HG03064 (cell line): ENCODE results near the gene ANKRD18B.
"Not testable (repeated sequence)": the region's sequence is repeated elsewhere in the genome, so short reads cannot be mapped to it uniquely, and the experiment has no call there.

ENCODE experiments used
- ATAC-seq: cut with Tn5 transposase; IDR thresholded peaks from one replicate; pipeline ENCODE4 v1.9.1; 2021; ENCODE audit warnings: low read depth; ENCODE audit not compliant: unreplicated experiment

The ANKRD18B gene

DNA sequence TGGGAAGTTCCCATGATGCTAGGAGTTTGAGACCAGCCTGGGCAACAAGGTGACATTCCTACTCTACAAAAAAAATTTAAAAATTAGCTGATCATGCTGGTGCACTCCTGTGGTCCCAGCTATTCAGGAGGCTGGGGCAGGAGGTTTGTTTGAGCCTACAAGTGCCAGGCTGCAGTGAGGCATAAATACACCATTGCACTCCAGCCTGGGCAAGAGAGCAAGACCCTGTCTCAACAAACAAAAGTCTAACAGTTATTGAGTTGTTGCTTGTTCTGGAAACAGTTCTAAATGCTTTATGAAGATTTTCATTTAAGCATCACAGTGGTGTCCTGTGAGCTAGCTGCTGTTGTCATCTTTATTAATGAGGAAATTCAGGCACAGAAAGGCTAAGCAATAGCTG lies 4.0 kb downstream of the ANKRD18B start:
- ATAC-seq, result not testable (repeated sequence)

DNA sequence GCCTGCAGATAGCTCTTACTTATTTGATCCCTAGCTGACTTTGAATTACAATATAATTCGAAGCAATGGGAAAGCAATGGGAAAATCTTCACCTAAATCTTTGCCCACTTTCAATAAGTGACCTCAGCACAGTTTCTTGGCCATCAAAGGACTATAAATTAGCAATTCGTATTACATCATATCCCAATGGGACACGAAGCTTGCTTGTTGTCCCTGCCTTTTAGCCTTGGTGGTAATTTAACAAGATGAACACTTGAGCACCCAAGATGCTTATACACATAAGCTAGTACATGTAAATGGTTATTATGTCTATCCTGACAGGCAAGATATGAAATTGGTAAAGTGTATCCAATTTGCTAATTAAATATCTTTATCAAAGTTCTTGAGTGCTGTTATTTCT lies 9.9 kb downstream of the ANKRD18B start:
- not testable (repeated sequence) for ATAC-seq

DNA sequence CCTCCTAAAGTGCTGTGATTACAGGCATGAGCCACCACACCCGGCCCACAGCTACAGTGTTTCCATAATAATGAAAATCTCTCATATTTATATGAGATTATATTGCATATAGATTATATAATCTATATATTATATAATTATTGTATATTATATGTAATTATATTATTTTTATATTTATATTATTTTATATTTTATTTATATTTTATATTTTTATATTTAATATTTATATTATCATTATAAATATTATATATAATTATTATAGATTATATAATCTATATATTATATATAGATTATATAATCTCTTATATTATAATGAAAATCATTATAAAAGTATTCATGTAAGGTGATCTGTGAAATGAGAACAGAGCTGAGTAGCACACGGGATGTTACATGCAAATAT lies 11.5 kb downstream of the ANKRD18B start:
- ATAC-seq, result no peak

DNA sequence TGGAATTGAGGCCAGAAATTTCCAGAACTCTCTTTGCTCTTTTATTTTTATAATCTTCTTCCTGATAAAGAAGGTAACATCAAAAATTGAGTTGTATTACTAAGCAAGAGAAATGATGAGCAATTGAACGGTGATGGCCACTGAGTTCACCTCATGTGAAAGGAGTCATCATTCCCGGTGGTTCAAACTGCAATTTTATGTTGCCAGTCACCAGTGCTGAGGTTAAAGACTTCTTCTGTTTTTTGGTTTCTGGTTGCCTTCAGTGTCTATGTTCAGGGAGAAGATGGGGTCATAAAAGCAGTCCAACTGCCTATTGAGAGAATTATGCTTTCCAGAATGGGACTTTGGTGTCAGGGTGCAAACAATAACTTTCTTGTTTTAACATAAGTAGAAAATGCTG lies 19.4 kb downstream of the ANKRD18B start:
- ATAC-seq, result not testable (repeated sequence)

DNA sequence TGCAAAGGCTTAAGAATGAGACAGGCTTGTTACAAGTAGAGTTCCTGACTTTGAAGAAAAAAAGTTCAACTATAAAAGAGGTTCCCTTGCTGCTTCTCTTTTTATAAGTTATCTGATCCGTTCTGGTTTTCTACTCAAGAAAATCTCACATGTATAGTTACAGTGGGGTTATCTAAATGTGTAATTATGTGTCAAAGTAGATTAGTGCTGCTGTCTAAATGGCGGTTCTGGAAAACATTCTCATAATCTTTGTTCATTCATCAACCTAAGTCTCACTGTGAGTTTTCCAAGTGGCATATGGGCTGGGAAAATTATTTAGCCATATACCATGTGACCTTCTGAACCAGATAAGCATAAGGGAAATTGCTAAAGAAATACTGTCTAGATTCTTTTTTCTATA lies 21.7 kb downstream of the ANKRD18B start:
- not testable (repeated sequence) for ATAC-seq

DNA sequence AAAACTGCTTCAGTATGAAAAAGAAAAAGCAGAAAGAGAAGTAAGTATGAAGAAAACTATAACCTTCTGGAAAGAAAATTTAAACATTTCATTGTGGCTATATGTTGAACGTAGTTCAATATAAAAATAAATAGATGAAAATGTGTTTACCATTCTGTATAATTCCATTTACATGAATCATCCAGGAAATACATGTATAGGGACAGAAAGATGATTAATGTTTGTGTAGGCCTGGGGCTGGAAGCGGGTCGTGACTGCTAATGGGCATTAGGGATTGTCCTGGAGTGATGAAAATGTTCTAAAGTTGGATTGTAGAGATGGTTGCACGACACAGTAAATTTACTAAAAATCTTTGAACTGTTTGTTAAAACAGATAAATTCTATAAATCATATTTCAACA lies 24.8 kb downstream of the ANKRD18B start:
- ATAC-seq, result not testable (repeated sequence)

DNA sequence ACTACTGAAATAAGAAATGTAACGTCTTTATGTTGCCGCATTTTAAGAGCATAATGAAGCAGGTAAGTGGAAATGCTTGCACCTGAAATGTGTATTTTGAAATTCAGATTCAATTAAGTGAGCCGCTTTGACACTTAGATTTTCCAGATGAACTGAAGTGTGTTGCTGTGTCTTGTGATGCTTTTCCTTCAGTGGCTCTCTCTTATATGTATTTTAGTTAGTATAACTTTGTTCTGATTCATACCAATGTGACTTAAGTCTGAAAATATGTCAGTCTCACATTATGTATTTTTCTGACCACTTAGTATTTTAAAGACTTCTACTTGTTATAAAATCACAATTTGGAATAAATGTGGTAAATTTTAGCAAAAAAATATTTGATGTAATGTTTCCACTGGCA lies 25.4 kb downstream of the ANKRD18B start:
- ATAC-seq, result not testable (repeated sequence)

DNA sequence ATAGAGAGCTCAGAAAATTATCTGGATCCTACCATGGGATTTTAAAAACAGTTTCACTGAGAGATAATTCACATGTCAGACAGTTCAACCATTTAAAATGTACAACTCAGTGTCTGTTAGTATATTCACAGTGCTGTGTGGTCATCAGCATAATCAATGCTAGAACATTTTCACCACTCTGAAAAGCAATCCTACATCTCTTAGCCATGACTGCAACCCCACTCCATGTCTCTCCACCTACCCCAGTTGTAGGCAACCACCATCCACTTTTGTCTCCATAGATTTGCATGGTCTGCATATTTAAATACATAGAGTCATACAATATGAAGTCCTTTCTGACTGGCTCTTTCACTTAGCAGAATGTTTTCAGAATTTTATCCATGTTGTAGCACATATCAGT lies 27.1 kb downstream of the ANKRD18B start:
- not testable (repeated sequence) for ATAC-seq

DNA sequence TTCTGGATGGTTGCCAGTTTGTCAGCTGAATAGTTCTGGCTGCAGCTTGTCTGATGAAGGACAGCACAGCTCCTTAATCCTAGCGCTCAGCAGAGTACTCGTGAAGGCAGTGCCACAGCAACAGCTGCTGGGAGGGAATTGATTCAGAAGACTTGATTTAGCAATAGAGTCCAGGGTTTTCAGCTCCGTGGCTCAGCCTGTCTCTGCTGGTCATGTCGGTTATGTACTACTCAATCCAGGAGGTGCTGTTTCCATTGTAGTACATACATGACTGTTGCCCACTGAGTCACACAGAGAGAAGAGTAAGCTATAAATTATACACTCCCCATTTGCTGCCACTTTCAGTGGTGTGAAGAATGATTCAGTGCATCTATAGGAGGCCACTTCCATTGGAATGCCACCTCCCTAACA lies 28.3 kb downstream of the ANKRD18B start:
- not testable (repeated sequence) for ATAC-seq

DNA sequence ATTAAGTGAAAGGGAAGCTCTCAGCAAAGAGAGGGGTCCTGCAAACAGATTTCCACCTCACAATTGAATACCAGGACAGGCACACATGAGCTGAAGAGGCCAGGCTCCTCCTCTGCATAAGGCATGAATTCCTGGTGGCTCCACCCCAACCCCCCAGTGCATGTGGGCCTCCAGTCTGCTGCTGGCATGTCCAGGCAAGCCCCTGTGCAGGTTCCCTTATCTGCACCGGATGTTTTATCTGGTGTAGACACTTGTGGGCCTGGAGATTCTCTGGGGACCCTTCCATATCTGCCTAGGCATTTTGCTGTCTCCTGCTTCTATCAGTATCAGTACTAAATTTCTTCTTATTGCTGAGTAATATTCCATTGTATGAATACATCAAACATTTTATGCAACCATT lies 36.2 kb downstream of the ANKRD18B start:
- ATAC-seq, result not testable (repeated sequence)

DNA sequence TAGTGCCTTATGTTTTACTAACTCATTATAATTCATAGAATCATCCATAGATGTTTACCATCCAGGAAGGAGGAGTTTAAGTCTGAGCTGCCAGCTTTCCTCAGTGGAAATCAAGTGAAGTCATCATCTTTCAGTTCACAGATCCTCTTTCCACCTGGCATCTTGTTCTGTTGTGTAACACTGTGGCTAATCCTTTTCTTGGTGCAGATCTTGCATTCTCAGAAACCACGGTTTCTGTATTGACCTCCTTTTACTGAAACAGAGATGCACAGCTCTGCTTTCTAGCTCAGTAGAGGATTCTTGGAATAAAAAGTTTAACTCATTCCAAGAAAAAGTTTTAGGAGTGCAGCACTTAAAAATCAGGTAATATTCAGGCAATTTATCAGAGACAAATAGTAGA lies 38.1 kb downstream of the ANKRD18B start:
- ATAC-seq, result not testable (repeated sequence)

DNA sequence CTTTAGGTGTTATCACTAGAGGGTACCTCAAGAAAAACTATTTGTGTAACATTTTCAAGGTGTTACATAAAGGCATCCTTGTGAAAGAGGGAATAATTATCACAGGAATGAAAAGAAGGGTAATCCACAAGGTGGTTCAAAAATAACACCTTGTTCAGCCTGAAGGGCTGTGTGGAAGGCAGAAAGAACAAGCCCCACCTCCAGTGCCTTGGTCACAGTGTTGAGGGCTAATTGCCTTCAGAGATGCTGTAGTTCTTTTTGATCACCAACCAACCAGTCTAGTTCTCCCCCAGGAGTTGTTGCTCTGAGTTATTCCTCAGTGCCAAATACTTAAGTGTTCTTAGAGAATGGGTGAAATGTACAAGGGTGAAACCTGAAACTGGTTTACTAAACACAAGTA lies 43.7 kb downstream of the ANKRD18B start:
- ATAC-seq, result not testable (repeated sequence)

DNA sequence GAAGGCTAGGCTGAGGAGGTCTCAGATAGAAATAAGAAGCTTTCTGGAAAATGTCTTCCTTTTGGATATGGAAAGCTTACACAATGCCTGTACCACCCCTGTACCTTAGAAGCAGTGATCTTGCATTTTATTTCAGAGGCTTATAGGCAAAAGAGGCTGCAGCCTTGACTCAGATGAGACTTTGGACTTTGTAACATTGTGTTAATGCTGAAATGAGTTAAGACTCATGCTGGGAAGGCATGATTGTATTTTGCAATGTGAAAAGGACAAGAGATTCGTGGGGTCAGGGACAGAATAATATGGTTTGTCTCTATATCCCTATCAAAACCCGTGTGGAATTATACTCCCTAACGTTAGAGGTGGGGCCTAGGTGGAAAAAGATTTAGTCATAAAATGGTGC lies 53.7 kb downstream of the ANKRD18B start:
- not testable (repeated sequence) for ATAC-seq

DNA sequence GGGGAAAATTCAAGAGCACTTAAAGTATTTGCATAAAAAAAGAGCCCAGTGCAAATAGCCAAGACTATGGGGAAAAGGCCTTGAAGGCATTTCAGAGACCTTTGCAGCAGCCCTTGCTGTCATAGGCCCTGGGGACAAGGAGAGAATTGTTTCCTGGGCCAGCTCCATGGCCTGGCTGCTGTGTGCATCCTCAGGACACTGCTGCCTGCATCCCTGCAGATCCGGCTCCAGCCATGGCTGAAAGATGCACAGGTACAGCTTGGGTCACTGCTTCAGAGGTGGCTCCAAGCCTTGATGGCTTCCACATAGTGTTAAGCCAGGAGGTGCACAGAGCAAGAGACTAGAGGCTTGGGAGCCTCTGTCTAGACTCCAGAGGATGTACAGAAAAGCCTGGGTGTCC lies 55.9 kb downstream of the ANKRD18B start:
- ATAC-seq, result not testable (repeated sequence)

DNA sequence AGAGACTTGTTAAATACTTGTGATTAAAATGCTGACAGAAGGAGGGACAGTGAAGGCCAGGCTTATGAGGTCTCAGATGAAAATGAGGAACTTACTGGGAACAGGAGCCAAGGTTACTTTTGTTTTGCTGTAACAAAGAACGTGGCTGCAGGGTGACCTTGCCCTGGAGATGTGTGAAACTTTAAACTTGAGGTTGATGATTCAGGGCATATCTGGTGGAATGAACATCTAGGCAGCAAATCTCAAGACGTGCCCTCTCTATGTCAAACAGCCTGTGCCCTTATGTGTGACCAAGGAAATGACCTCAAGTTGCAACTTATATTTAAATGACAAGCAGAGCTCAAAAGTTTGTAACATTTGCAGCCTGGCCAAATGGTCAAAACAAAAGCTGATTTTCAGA lies 58.6 kb downstream of the ANKRD18B start:
- ATAC-seq, result not testable (repeated sequence)

DNA sequence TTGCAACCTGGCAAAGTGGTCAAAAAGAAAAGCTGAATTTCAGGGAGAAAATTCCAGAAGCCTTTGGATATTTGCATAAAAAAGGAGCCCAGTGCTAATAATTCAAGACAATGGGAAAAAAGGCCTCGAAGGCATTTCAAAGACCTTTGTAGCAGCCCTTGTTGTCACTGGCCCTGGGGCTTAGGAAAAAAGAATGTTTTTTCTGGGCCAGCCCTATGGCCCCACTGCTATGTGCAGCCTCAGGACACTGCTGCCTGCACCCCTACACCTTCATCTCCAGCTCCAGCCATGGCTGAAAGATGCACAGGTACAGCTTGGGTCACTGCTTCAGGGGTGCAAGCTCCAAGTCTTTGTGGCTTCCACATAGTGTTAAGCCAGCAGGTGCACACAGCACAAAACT lies 62.1 kb downstream of the ANKRD18B start:
- not testable (repeated sequence) for ATAC-seq

DNA sequence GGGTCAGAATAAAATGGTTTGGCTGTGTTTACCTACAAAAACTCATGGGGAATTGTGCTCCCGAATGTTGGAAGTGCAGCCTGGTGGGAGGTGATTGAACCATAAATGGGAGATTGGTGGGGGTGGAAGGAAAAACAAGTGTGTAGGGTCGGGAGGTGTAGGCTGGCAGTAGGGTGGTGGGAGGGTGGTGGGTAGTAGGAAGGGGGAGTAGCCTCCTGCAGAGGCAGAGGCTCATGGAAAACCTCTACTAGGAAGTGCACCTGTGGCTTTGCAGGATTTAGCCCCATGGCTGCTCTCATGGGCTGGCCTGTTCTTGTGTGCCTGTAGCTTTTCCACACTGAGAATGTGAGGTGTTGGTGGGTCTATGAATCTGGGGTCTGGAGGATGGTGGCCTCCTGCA lies 63.7 kb downstream of the ANKRD18B start:
- ATAC-seq, result not testable (repeated sequence)

DNA sequence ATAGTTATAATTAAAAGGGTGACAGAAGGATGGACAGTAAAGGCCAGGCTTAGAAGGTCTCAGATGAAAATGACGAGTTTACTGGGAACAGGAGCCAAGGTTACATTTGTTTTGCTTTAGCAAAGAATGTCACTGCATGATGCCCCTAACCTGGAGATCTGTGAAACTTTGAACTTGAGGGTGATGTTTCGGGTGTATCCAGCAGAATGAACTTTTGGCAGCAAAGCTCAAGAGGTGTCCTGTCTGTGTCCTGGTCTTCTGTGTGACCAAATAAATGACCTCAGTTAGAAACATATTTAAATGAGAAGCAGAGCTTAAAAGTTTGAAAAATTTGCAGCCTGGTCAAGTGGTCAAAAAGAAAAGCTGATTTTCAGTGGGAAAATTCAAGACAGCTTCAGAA lies 64.8 kb downstream of the ANKRD18B start:
- ATAC-seq, result not testable (repeated sequence)

DNA sequence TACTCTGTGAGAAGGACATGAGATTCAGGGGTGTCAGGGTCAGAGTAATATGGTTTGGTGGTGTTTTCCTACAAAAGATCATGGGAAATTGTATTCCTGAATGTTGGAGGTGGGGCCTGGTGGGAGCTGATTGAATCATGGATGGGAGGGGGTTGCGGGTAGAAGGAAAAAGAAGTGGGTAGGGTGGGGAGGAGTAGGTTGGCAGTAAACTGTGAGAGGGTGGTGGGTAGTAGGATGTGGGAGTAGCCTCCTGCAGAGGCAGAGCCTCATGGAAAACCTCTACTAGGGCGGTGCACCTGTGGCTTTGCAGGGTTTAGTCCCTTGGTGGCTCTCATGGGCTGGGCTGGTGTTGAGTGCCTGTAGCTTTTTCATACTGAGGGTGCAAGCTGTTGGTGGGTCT lies 66.8 kb downstream of the ANKRD18B start:
- not testable (repeated sequence) for ATAC-seq

DNA sequence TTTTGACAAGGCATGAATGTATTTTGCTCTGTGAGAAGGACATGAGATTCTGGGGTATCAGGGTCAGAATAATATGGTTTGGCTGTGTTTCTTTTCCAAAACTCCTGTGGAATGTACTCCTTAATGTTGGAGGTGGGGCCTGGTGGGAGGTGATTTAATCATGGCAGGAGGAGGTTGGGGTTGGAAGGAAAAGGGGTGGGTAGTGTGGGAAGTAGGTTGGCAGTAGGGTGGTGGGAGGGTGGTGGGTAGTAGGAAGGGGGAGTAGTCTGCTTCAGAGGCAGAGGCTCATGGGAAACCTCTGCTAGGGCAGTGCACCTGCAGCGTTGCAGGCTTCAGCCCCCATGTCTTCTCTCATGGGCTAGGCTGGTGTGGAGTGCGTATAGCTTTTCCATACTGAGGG lies 72.9 kb downstream of the ANKRD18B start:
- not testable (repeated sequence) for ATAC-seq

DNA sequence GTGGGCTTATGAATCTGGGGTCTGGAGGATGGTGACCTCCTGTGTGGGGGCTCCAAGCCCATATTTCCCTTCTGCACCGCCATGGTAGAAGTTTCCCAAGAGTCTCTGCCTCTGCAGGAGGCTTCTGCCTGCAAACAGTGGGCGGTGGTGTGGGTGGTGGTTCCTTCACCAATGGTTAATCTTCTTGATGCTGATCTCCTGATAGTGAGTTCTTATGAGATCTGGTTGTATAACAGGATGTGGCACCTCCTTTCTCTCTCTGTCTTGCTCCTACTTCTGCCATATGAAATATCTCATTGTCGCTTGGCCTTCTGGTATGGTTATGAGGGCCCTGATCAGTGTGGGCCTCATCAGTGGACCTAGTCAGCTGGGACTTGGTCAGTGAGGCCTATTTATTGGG lies 73.3 kb downstream of the ANKRD18B start:
- ATAC-seq, result not testable (repeated sequence)

DNA sequence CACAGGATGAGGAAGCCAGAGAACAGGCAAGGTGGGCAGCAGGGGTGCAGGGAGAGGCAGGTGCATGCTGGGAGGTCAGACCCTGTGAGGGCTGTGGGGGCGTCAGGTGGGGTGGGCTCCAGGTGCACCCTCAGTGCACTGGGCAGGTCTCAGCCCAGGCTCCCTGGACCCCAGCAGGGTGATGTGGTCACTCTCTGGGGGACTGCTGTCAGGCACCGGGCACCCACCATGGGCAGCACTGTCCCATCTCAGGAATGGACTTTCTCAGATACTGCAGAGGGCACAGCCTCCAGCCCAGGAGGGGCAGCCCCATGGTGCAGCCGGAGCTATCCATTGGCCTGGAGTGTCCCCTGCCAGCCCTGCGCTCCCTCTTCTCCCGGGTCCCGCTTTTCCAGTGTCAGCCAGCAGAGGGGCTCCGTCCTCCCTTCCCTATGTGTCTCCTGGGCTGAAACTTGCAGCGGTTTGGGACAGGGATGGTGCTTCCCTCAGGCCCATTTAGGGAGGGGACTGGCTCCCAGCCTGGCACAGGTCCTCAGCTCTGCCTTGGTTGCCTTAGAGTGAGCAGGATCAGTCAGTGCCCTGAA lies 74.8 kb downstream of the ANKRD18B start:
- not testable (repeated sequence) for ATAC-seq

DNA sequence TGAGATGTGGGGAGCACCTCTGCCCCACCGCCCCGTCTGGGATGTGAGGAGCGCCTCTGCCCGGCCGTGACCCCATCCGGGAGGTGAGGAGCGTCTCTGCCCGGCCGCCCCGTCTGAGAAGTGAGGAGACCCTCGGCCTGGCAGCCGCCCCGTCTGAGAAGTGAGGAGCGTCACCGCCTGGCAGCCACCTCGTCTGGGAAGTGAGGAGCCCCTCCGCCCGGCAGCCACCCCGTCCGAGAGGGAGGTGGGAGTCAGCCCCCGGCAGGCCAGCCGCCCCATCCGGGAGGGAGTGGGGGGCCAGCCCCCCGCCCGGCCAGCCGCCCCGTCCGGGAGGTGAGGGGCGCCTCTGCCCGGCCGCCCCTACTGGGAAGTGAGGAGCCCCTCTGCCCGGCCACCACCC lies 76.9 kb downstream of the ANKRD18B start:
- ATAC-seq, result not testable (repeated sequence)
